MM.1S (cell line): ENCODE data around the gene NEDD4.

Experiments used
- DNase-seq: peaks from one replicate; pipeline ENCODE4 v3.0.0-alpha.2; 2015
- H2AFZ ChIP-seq: fragments of 300-600 bp; sonication (generic); 2 replicates; pipeline ENCODE4 v1.6.0; 2016; ENCODE audit warnings: antibody characterized with exemption, low read length
- H3F3A ChIP-seq: fragments of 300-600 bp; sonication (generic); 2 replicates; pipeline ENCODE4 v1.6.1; 2016; ENCODE audit warnings: mild to moderate bottlenecking, antibody characterized with exemption, low read length, moderate library complexity, mixed read lengths; ENCODE audit not compliant: insufficient read depth
- H3K27ac ChIP-seq: fragments of 300-600 bp; sonication (generic); 2 replicates; pipeline ENCODE4 v1.5.1; 2016; ENCODE audit warnings: mild to moderate bottlenecking, low read length
- H3K27me3 ChIP-seq: fragments of 300-600 bp; sonication (generic); replicated peaks from 2 replicates; pipeline ENCODE4 v1.6.0; 2016; ENCODE audit warnings: low read length; ENCODE audit not compliant: insufficient read depth
- H3K36me3 ChIP-seq: fragments of 300-600 bp; sonication (generic); replicated peaks from 2 replicates; pipeline ENCODE4 v1.6.1; 2016; ENCODE audit warnings: mild to moderate bottlenecking, low read length, mixed read lengths; ENCODE audit not compliant: insufficient read depth
- H3K4me1 ChIP-seq: fragments of 300-600 bp; sonication (generic); 2 replicates; pipeline ENCODE4 v1.6.1; 2016; ENCODE audit warnings: low read length, mixed read lengths
- H3K4me2 ChIP-seq: fragments of 300-600 bp; sonication (generic); 2 replicates; pipeline ENCODE4 v1.6.0; 2016; ENCODE audit warnings: low read depth, low read length
- H3K4me3 ChIP-seq: fragments of 300-600 bp; sonication (generic); 2 replicates; pipeline ENCODE4 v1.5.1; 2016; ENCODE audit warnings: low read length, mixed read lengths
- H3K79me2 ChIP-seq: fragments of 300-600 bp; sonication (generic); 2 replicates; pipeline ENCODE4 v1.6.1; 2016; ENCODE audit warnings: mixed run types, low read length, mixed read lengths
- H3K9ac ChIP-seq: fragments of 300-600 bp; sonication (generic); 2 replicates; pipeline ENCODE4 v1.6.1; 2016; ENCODE audit warnings: low read length, mixed read lengths
- H3K9me2 ChIP-seq: fragments of 300-600 bp; sonication (generic); replicated peaks from 2 replicates; pipeline ENCODE4 v1.6.1; 2016; ENCODE audit warnings: mild to moderate bottlenecking, low read length, mixed read lengths; ENCODE audit not compliant: insufficient read depth
- H3K9me3 ChIP-seq: fragments of 300-600 bp; sonication (generic); replicated peaks from 2 replicates; pipeline ENCODE4 v1.6.1; 2016; ENCODE audit warnings: mild to moderate bottlenecking, low read length, mixed read lengths; ENCODE audit not compliant: insufficient read depth
- H4K20me1 ChIP-seq: fragments of 300-600 bp; sonication (generic); 2 replicates; pipeline ENCODE4 v1.6.1; 2016; ENCODE audit warnings: mild to moderate bottlenecking, low read length, moderate library complexity, mixed read lengths; ENCODE audit not compliant: insufficient read depth
- EZH2 ChIP-seq: fragments of 300-600 bp; sonication (generic); optimal IDR thresholded peaks from 2 replicates; pipeline ENCODE3; 2017; ENCODE audit warnings: low read depth, mild to moderate bottlenecking, antibody characterized with exemption, low read length, mixed read lengths
- EZH2phosphoT487 ChIP-seq: fragments of 300-600 bp; sonication (generic); IDR thresholded peaks from 2 replicates; pipeline ENCODE4 v1.6.1; 2018; ENCODE audit warnings: antibody characterized with exemption, low read length
- TF ChIP-seq, protein P1 (sequence below): fragments of 300-600 bp; sonication (generic); IDR thresholded peaks from 2 replicates; pipeline ENCODE4 v1.5.1; 2016; ENCODE audit warnings: antibody characterized with exemption, low read length, mixed read lengths

Gene NEDD4

DNA sequence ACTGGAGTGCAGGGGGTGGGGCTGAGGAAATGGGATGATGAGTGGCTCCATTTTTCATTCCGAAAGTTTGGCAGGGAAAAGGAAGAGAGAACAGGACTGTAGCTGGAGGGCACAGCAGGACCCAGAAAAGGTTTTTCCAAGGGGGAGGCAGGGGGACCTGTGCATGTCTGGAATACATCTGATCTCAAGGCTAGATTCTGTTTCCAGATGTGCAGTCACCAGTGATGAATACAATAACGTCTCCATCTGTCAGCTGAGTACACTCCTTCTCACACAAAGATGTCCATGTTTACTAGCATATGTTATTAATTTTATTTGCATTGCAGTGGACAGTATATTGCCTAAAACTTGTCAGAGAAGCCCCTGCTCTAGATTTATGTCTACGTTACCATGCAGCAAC is 210.5 kb downstream of the NEDD4 start:
- Histone ChIP-seq H3K36me3 (no peaks in the 10 kb centered on the region), H4K20me1 (no peaks in the 10 kb centered on the region), H3F3A (no peaks in the 10 kb centered on the region), H3K9ac (no peak overlapping the region), H2AFZ (no peak overlapping the region), H3K79me2 (no peaks in the 10 kb centered on the region), H3K27ac (no peak overlapping the region), H3K9me2 (no peaks in the 10 kb centered on the region), H3K4me3 (no peak overlapping the region), H3K27me3 (no peaks in the 10 kb centered on the region), H3K9me3 (no peaks in the 10 kb centered on the region), H3K4me2 (no peak overlapping the region), H3K4me1 (no peaks in the 10 kb centered on the region)
- DNase-seq, result no peak
- TF ChIP-seq, protein P1, sequence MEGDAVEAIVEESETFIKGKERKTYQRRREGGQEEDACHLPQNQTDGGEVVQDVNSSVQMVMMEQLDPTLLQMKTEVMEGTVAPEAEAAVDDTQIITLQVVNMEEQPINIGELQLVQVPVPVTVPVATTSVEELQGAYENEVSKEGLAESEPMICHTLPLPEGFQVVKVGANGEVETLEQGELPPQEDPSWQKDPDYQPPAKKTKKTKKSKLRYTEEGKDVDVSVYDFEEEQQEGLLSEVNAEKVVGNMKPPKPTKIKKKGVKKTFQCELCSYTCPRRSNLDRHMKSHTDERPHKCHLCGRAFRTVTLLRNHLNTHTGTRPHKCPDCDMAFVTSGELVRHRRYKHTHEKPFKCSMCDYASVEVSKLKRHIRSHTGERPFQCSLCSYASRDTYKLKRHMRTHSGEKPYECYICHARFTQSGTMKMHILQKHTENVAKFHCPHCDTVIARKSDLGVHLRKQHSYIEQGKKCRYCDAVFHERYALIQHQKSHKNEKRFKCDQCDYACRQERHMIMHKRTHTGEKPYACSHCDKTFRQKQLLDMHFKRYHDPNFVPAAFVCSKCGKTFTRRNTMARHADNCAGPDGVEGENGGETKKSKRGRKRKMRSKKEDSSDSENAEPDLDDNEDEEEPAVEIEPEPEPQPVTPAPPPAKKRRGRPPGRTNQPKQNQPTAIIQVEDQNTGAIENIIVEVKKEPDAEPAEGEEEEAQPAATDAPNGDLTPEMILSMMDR, result no peak
- TF ChIP-seq EZH2 (no peak), EZH2phosphoT487 (no peak)

DNA sequence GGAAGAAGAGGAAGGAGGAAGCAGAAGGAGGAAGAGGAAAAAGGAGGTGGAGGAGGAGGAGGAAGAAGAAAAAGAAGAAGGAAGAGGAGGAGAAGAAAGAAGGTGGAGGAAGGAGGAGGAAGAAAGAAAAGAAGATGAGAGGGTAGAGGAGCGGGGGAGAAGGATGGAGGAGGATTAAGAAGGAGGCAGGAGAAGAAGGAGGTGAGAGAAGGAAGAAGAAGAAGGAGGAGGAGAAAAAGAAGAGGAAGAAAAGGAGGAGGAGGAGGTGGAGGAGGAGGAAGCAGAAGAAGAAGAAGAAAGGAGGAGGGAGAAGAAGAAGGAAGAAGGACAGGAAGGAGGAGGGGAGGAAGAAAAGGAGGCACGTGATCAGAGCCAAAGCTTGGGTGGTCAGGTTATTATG is 213.1 kb downstream of the NEDD4 start:
- H3F3A ChIP-seq, result no peaks in the 10 kb centered on the region
- H4K20me1 ChIP-seq, result no peaks in the 10 kb centered on the region
- no peak for DNase-seq
- no peaks in the 10 kb centered on the region for H3K9me2 ChIP-seq
- TF ChIP-seq EZH2 (no peak), EZH2phosphoT487 (no peak)
- TF ChIP-seq, protein P1, result no peak
- H3K4me1 ChIP-seq, result peaks cover 9% of the 10 kb centered on the region; the same call in 1 of the 2 replicates
- no peak overlapping the region for H3K27ac ChIP-seq
- H3K9ac ChIP-seq, result no peak overlapping the region
- no peaks in the 10 kb centered on the region for H3K79me2 ChIP-seq
- H3K36me3 ChIP-seq, result no peaks in the 10 kb centered on the region
- H3K27me3 ChIP-seq, result no peaks in the 10 kb centered on the region
- no peak overlapping the region for H3K4me2 ChIP-seq
- H3K9me3 ChIP-seq, result no peaks in the 10 kb centered on the region
- H3K4me3 ChIP-seq, result no peak overlapping the region
- no peak overlapping the region for H2AFZ ChIP-seq

- Histone ChIP-seq H3K79me2 (no peaks in the 10 kb centered on the region), H3K9ac (no peak overlapping the region), H4K20me1 (no peaks in the 10 kb centered on the region), H3K36me3 (no peaks in the 10 kb centered on the region), H3K9me2 (no peaks in the 10 kb centered on the region), H3K4me1 (peaks cover 9% of the 10 kb centered on the region; the same call in 1 of the 2 replicates), H3F3A (no peaks in the 10 kb centered on the region), H3K27me3 (no peaks in the 10 kb centered on the region), H3K4me2 (no peak overlapping the region), H3K27ac (no peak overlapping the region), H3K4me3 (no peak overlapping the region), H2AFZ (no peak overlapping the region), H3K9me3 (no peaks in the 10 kb centered on the region)
- TF ChIP-seq, protein P1, result no peak
- TF ChIP-seq EZH2, result no peak
- no peak for DNase-seq
Measured at GRCh38 chr15:55778932-55779331, 214.5 kb downstream of the NEDD4 start.
